Motor neuron (in vitro differentiated cells): ENCODE data around the gene RXRB. TPM values are rescaled to one million over a fixed set of nuclear protein-coding genes. Genes with fewer than 3 reads are reported as not detected.
A peak's percentile ranks its signal among the peaks of the same experiment; 100 is the strongest.
"Not testable (repeated sequence)": the region's sequence is repeated elsewhere in the genome, so short reads cannot be mapped to it uniquely, and the experiment has no call there.

ENCODE experiments used
- ATAC-seq, 8 experiments: fragments of 200-7000 bp; cut with Tn5 transposase; replicated peaks in 6 of 8; 2 replicates each; pipeline ENCODE4 v1.8.0; 2021; ENCODE audit warnings: mild to moderate bottlenecking in 8 of 8, moderate library complexity in 8 of 8
- H3K27ac ChIP-seq, 2 donors: fragments of 250-450 bp; sonication (Bioruptor Pico); 2 replicates each; pipeline ENCODE4 v1.9.0; 2021; ENCODE audit warnings: antibody characterized with exemption in 2 of 2, mild to moderate bottlenecking in 2 of 2, moderate library complexity in 1 of 2
- H3K4me1 ChIP-seq, 2 donors: fragments of 250-450 bp; sonication (Bioruptor Pico); replicated peaks in 1 of 2; 2 replicates each; pipeline ENCODE4 v1.6.1; 2021; ENCODE audit warnings: antibody characterized with exemption in 2 of 2, mild to moderate bottlenecking in 2 of 2, moderate library complexity in 1 of 2
- H3K4me3 ChIP-seq, 5 donors: fragments of 250-450 bp; sonication (Bioruptor Pico); 2 replicates each; pipeline ENCODE4 v1.9.0; 2021; ENCODE audit warnings: antibody characterized with exemption in 5 of 5, mild to moderate bottlenecking in 5 of 5, moderate library complexity in 4 of 5
- WGBS, 10 experiments: fragments of 450-650 bp; shearing (Covaris generic); methylation state at CpG; one replicate each; pipeline ENCODE4 v1.0.0; 2022; 5-methylcytosine and 5-hydroxymethylcytosine counted together
- in situ Hi-C, 9 experiments: fragments of 400-800 bp; cut with MboI; loops; one replicate each; pipeline ENCODE4 v1.15.0; 2021; ENCODE audit warnings: low sequenced_read_pairs in 9 of 9, low pct_unique_long_range_greater_than_20kb in 2 of 9; ENCODE audit not compliant: unreplicated experiment in 9 of 9
- total RNA-seq, 8 experiments: library from RNA; unstranded; fragments of 300-600 nt; gene quantifications; 2 replicates each; pipeline versions ENCODE4 v1.2.3 to v1.2.4, GENCODE V29; 2022

RXRB gene
- total RNA-seq, 8 experiments from 2014 or later = 19.3 to 52.0 (median 35.4) TPM

- H3K4me1 ChIP-seq, H3K4me3 ChIP-seq, H3K27ac ChIP-seq: not testable (repeated sequence)
- in situ Hi-C loops = loop anchor here in 6 of 9 experiments (25.0 kb wide), 2 partner anchors 114 to 214 kb away; partner anchors contain the start of gene HLA-DOA (in 5 of the 6)
- ATAC-seq = peak in 2 of 8 experiments; percentile 27 to 36
- WGBS, 10 experiments = 4 to 55% (median 27%) methylated on average over 2 to 13 of the region's 14 CpGs
These were observed 26.1 kb upstream of the RXRB start for GRCh38 chr6:33226503-33227120.

- H3K4me3 ChIP-seq = no peak overlapping the region
- peaks cover 9 to 12% of the 10 kb centered on the region in 2 donors for H3K4me1 ChIP-seq
- peak in 2 of 8 experiments; percentile 10 to 39 for ATAC-seq
- in situ Hi-C loops = no loop called here
- H3K27ac ChIP-seq = no peak overlapping the region
- 0 to 100% (median 50%) methylated on average over 1 to 3 of the region's 3 CpGs; no CpG with 5 or more reads in 1 of the 10 experiments for WGBS, 10 experiments
These were observed 17.2 kb upstream of the RXRB start for GRCh38 chr6:33217681-33218080.

GRCh38 chr6:33217246-33217645 lies 16.8 kb upstream of the RXRB start:
- ATAC-seq = no peak
- H3K27ac ChIP-seq = no peak overlapping the region
- H3K4me1 ChIP-seq = peaks cover 14 to 16% of the 10 kb centered on the region in 2 donors
- no peak overlapping the region for H3K4me3 ChIP-seq
- in situ Hi-C loops = no loop called here
- WGBS, 10 experiments = 17 to 100% (median 71%) methylated on average over 1 to 4 of the region's 6 CpGs; no CpG with 5 or more reads in 1 of the 10 experiments

GRCh38 chr6:33216117-33216649 lies 15.7 kb upstream of the RXRB start:
- ATAC-seq = no peak
- peaks cover 14 to 19% of the 10 kb centered on the region in 2 donors for H3K4me1 ChIP-seq
- in situ Hi-C loops = no loop called here
- 80 to 100% (median 92%) methylated on average over 1 to 2 of the region's 4 CpGs; no CpG with 5 or more reads in 6 of the 10 experiments for WGBS, 10 experiments
- H3K27ac ChIP-seq = no peak overlapping the region
- H3K4me3 ChIP-seq = no peak overlapping the region

- H3K4me1 ChIP-seq = peaks cover 14 to 19% of the 10 kb centered on the region in 2 donors
- H3K4me3 ChIP-seq = no peak overlapping the region
- in situ Hi-C loops = no loop called here
- peak in 2 of 8 experiments; percentile 1 to 2 for ATAC-seq
- 40 to 81% (median 71%) methylated on average over 3 to 4 of the region's 9 CpGs; no CpG with 5 or more reads in 7 of the 10 experiments for WGBS, 10 experiments
- H3K27ac ChIP-seq = no peak overlapping the region
These were observed 15.0 kb upstream of the RXRB start for GRCh38 chr6:33215271-33216116.

- ATAC-seq = peak in 6 of 8 experiments; percentile 3 to 25 (median 11)
- peaks cover 14 to 24% of the 10 kb centered on the region in 2 donors for H3K4me1 ChIP-seq
- H3K27ac ChIP-seq = peak overlapping the region in 1 of 2 donors; percentile 36
- in situ Hi-C loops = no loop called here
- WGBS, 10 experiments = 73% methylated on average over 3 of the region's 9 CpGs; no CpG with 5 or more reads in 9 of the 10 experiments
- peak overlapping the region in 4 of 5 donors; percentile 24 to 42 (median 36) for H3K4me3 ChIP-seq
These were observed 13.5 kb upstream of the RXRB start for GRCh38 chr6:33213989-33214335.

- H3K27ac ChIP-seq = peak overlapping the region in 1 of 2 donors; percentile 36
- peaks cover 14 to 25% of the 10 kb centered on the region in 2 donors for H3K4me1 ChIP-seq
- peak; percentile 28 to 52 (median 44) for ATAC-seq
- WGBS, 10 experiments = 0 to 40% (median 0%) methylated on average over 1 to 5 of the region's 43 CpGs; no CpG with 5 or more reads in 5 of the 10 experiments
- peak overlapping the region; percentile 13 to 42 (median 36) for H3K4me3 ChIP-seq
- in situ Hi-C loops = no loop called here
These were observed 12.9 kb upstream of the RXRB start for GRCh38 chr6:33213166-33213988.

- 0 to 20% (median 0%) methylated on average over 1 to 4 of the region's 6 CpGs; no CpG with 5 or more reads in 3 of the 10 experiments for WGBS, 10 experiments
- in situ Hi-C loops = no loop called here
- no peak overlapping the region for H3K27ac ChIP-seq
These were observed 12.3 kb upstream of the RXRB start for GRCh38 chr6:33212857-33213165.

GRCh38 chr6:33211666-33212422 lies 11.4 kb upstream of the RXRB start:
- in situ Hi-C loops = no loop called here
- peaks cover 14 to 25% of the 10 kb centered on the region in 2 donors for H3K4me1 ChIP-seq
- WGBS, 10 experiments = 71 to 91% (median 80%) methylated on average over 3 to 9 of the region's 18 CpGs; no CpG with 5 or more reads in 1 of the 10 experiments
- no peak overlapping the region for H3K27ac ChIP-seq
- no peak for ATAC-seq
- H3K4me3 ChIP-seq = no peak overlapping the region

More at GRCh38 chr6:33212857-33213165, 12.3 kb upstream of the RXRB start:
- ATAC-seq = no peak
- peaks cover 14 to 25% of the 10 kb centered on the region in 2 donors for H3K4me1 ChIP-seq
- peak overlapping the region; percentile 13 to 42 (median 36) for H3K4me3 ChIP-seq

- in situ Hi-C loops = no loop called here
- 63 to 79% methylated on average over 4 of the region's 17 CpGs; no CpG with 5 or more reads in 8 of the 10 experiments for WGBS, 10 experiments
These were observed 10.7 kb upstream of the RXRB start for GRCh38 chr6:33211136-33211535.

GRCh38 chr6:33209856-33210255 lies 9.4 kb upstream of the RXRB start:
- H3K27ac ChIP-seq = no peak overlapping the region
- peaks cover 31 to 44% of the 10 kb centered on the region in 2 donors for H3K4me1 ChIP-seq
- 80 to 100% (median 100%) methylated on average over 2 to 4 of the region's 10 CpGs; no CpG with 5 or more reads in 3 of the 10 experiments for WGBS, 10 experiments
- no peak overlapping the region for H3K4me3 ChIP-seq
- ATAC-seq = no peak
- in situ Hi-C loops = no loop called here

More at GRCh38 chr6:33211136-33211535, 10.7 kb upstream of the RXRB start:
- Histone ChIP-seq H3K4me3 (no peak overlapping the region), H3K27ac (no peak overlapping the region), H3K4me1 (peaks cover 19 to 31% of the 10 kb centered on the region in 2 donors)
- no peak for ATAC-seq
